ENCODE measurements around the gene KCND2.

DNA sequence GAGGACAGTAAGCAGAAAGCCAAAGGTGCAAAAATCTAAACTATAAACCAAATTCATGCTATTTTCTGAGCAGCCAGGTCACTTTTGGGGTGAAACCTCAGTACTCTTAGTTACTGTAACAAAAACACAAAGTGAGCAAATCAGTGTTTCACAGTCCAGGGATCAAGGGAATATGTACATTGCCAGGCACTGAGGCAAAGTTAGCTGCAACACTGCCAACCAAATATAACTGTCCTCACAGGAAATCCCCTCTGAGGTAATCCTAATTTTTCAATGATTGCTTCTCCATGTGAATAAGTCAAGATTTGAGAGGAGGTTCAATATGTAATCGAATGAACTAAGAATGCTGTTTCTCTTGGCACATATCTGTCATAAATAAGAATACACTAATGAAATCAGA, 355.3 kb downstream of the KCND2 start:
- TF ChIP-seq, protein P1, sequence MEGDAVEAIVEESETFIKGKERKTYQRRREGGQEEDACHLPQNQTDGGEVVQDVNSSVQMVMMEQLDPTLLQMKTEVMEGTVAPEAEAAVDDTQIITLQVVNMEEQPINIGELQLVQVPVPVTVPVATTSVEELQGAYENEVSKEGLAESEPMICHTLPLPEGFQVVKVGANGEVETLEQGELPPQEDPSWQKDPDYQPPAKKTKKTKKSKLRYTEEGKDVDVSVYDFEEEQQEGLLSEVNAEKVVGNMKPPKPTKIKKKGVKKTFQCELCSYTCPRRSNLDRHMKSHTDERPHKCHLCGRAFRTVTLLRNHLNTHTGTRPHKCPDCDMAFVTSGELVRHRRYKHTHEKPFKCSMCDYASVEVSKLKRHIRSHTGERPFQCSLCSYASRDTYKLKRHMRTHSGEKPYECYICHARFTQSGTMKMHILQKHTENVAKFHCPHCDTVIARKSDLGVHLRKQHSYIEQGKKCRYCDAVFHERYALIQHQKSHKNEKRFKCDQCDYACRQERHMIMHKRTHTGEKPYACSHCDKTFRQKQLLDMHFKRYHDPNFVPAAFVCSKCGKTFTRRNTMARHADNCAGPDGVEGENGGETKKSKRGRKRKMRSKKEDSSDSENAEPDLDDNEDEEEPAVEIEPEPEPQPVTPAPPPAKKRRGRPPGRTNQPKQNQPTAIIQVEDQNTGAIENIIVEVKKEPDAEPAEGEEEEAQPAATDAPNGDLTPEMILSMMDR (IDR thresholded peaks at IDR 0.05 in 4 of 5, conservative IDR thresholded peaks at IDR 0.05 in 1 of 5): no peak
- no peak for TF ChIP-seq POLR2A (IDR thresholded peaks at IDR 0.05)

Data from gastrocnemius medialis (tissue), 4 donors.